Stimulated activated CD4-positive, alpha-beta T cell treated with anti-CD3 and anti-CD28 coated beads, Interleukin-12 subunit alpha, Interleukin-12 subunit beta, amount 100 ng/mL, for 48 hours (primary cell): ENCODE results near the gene TSACC.
"Not testable (repeated sequence)": the region's sequence is repeated elsewhere in the genome, so short reads cannot be mapped to it uniquely, and the experiment has no call there.

ENCODE experiments used
- DNase-seq, 3 donors: peaks; one replicate each; pipeline ENCODE4 v3.0.0-alpha.2; 2020; ENCODE audit warnings: low read depth in 2 of 3, low spot score in 1 of 3

Gene TSACC

GRCh38 chr1:156338180-156338976 is at the start of gene TSACC, which contains the start of gene CCT3:
Gene TSACC, plus strand, starts transcription at chr1:156338526. Its CDS starts 1,232 bp downstream, at chr1:156339758.
Gene CCT3, minus strand, starts transcription at chr1:156338292. Its CDS starts 108 bp downstream, at chr1:156338184.
- peak; percentile 98 to 100 (median 99) for DNase-seq

GRCh38 chr1:156289857-156290256 is 48.5 kb upstream of the TSACC start:
- no peak for DNase-seq

GRCh38 chr1:156291226-156292061 is 46.9 kb upstream of the TSACC start:
- DNase-seq = no peak

GRCh38 chr1:156293098-156293434 is 45.3 kb upstream of the TSACC start:
- no peak for DNase-seq

- no peak for DNase-seq
These were observed 44.4 kb upstream of the TSACC start for GRCh38 chr1:156293895-156294294.

GRCh38 chr1:156295391-156295947 is 42.9 kb upstream of the TSACC start, which contains the start of gene GLMP:
Gene GLMP, minus strand, starts transcription at chr1:156295679. Its CDS starts 34 bp downstream, at chr1:156295645.
- DNase-seq = peak; percentile 21 to 47 (median 43)

- DNase-seq = no peak
These were observed 39.4 kb upstream of the TSACC start, which contains the start of gene VHLL for GRCh38 chr1:156298852-156299357. Gene VHLL, minus strand, starts transcription at chr1:156299307. Its CDS starts 118 bp downstream, at chr1:156299189.

- no peak for DNase-seq
These were observed 35.1 kb upstream of the TSACC start for GRCh38 chr1:156303241-156303640.

GRCh38 chr1:156305215-156305614 is 33.1 kb upstream of the TSACC start:
- DNase-seq = no peak

GRCh38 chr1:156308078-156308477 is 30.2 kb upstream of the TSACC start:
- DNase-seq = no peak

- DNase-seq = no peak
These were observed 27.4 kb upstream of the TSACC start for GRCh38 chr1:156310962-156311361.

- DNase-seq = no peak
These were observed 21.4 kb upstream of the TSACC start for GRCh38 chr1:156316909-156317308.

GRCh38 chr1:156319664-156320063 is 18.7 kb upstream of the TSACC start:
- DNase-seq = peak in 1 of 3 donors; percentile 28

- no peak for DNase-seq
These were observed 17.8 kb upstream of the TSACC start for GRCh38 chr1:156320560-156320959.

- DNase-seq = not testable (repeated sequence)
These were observed 15.1 kb upstream of the TSACC start for GRCh38 chr1:156323179-156323578.

GRCh38 chr1:156336242-156336641 is 2.1 kb upstream of the TSACC start:
- DNase-seq = no peak

GRCh38 chr1:156337052-156337887 is 1.1 kb upstream of the TSACC start:
- no peak for DNase-seq

- no peak for DNase-seq
These were observed 492 bp upstream of the TSACC start for GRCh38 chr1:156337888-156338179.

- DNase-seq = no peak
These were observed 4.0 kb downstream of the TSACC start for GRCh38 chr1:156342166-156342955.

GRCh38 chr1:156344409-156344808 is 6.1 kb downstream of the TSACC start:
- no peak for DNase-seq
